BE2C (cell line): ENCODE measurements around the gene ATP8A2.

Source experiments
- DNase-seq: peaks from one replicate; pipeline ENCODE4 v3.0.0-alpha.2; 2020
- H3K27me3 ChIP-seq: fragments of 250-450 bp; sonication (Bioruptor Pico); 2 replicates; pipeline ENCODE4 v1.5.1; 2020; ENCODE audit warnings: mild to moderate bottlenecking
- H3K36me3 ChIP-seq: fragments of 250-450 bp; sonication (Bioruptor Pico); 2 replicates; pipeline ENCODE4 v1.5.1; 2020; ENCODE audit warnings: mild to moderate bottlenecking
- H3K4me1 ChIP-seq: fragments of 250-450 bp; sonication (Bioruptor Pico); 2 replicates; pipeline ENCODE4 v1.5.1; 2020
- H3K4me3 ChIP-seq: 2 replicates; pipeline ENCODE4 v1.5.1; 2011; ENCODE audit warnings: low read depth, low read length
- H3K9me3 ChIP-seq: fragments of 250-450 bp; sonication (Bioruptor Pico); 2 replicates; pipeline ENCODE4 v1.5.1; 2020
- TF ChIP-seq, protein P1 (sequence below): IDR thresholded peaks from 2 replicates; pipeline ENCODE4 v1.5.1; 2012; ENCODE audit warnings: mild to moderate bottlenecking, low read depth, low read length

The ATP8A2 gene

DNA sequence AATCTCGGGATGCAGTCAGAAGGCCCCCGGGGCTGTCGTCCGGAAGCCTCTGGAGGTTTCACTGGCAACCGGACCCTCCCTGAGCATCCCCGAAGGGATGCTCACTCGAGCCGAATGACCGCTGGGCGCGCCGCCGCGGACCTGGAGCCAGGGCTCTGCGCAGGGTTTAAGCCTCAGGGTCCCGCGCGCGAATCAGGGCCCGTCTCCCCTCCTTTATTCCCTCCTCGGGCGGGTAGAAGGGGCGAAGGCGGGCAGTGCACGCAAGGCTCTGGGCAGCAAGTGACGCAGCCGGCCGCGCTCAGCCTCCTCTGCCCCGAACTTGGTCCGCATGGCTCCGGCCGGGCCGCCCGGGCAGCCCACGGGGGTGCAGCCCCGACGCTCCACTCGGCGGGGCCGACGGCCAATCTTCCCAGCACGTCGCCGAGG is 679.5 kb downstream of the ATP8A2 start:
- no peak overlapping the region for H3K4me3 ChIP-seq
- no peaks in the 10 kb centered on the region; the same call in 1 of the 2 replicates for H3K9me3 ChIP-seq
- TF ChIP-seq, protein P1, sequence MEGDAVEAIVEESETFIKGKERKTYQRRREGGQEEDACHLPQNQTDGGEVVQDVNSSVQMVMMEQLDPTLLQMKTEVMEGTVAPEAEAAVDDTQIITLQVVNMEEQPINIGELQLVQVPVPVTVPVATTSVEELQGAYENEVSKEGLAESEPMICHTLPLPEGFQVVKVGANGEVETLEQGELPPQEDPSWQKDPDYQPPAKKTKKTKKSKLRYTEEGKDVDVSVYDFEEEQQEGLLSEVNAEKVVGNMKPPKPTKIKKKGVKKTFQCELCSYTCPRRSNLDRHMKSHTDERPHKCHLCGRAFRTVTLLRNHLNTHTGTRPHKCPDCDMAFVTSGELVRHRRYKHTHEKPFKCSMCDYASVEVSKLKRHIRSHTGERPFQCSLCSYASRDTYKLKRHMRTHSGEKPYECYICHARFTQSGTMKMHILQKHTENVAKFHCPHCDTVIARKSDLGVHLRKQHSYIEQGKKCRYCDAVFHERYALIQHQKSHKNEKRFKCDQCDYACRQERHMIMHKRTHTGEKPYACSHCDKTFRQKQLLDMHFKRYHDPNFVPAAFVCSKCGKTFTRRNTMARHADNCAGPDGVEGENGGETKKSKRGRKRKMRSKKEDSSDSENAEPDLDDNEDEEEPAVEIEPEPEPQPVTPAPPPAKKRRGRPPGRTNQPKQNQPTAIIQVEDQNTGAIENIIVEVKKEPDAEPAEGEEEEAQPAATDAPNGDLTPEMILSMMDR, result no peak
- peaks cover 73% of the 10 kb centered on the region for H3K27me3 ChIP-seq
- DNase-seq, result no peak
- H3K36me3 ChIP-seq, result no peaks in the 10 kb centered on the region
- no peaks in the 10 kb centered on the region for H3K4me1 ChIP-seq

DNA sequence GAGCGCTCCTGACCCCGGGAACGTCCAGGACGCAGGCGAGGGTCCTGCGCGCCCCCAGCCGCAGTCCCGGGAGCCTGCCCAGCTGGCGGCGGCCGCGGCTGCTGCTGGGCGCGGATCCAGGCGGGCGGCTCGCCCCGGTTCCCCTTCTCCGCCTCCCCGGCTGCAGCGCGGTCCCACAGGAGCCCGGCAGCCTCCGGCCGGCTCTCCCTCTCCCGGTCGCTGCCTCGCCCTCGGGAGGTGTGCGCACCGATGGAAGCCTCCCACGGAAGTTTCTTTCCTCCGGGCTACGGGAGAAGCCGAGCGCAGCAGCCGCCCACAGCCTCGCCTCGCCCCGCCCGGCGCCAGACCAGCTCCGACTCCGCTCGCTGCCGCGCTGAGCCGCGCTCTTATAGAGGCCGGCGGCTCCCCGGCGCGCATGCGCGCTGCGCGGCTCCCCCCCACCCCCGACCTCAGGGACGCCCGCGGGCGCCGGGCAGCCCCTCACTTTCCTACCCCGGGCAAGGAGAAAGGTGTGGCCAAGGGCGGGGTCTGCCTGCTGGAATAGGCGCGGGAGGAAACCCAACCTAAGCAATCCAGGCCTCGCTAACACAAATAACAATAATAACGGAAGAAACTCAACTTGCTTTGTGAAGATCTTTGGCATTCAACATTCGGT is 680.0 kb downstream of the ATP8A2 start, which contains the start of gene SHISA2:
Gene SHISA2 (minus strand): TSS at position 360 of the 655 bp plus-strand sequence. CDS start 1,041 bp downstream, outside the sequence.
- H3K4me1 ChIP-seq, result no peaks in the 10 kb centered on the region
- TF ChIP-seq, protein P1, result no peak
- no peak within 1 kb of the TSS for H3K4me3 ChIP-seq
- no peaks in the 10 kb centered on the region for H3K36me3 ChIP-seq
- peaks cover 68% of the 10 kb centered on the region for H3K27me3 ChIP-seq
- peak; percentile 33 for DNase-seq
- no peaks in the 10 kb centered on the region; the same call in 1 of the 2 replicates for H3K9me3 ChIP-seq

DNA sequence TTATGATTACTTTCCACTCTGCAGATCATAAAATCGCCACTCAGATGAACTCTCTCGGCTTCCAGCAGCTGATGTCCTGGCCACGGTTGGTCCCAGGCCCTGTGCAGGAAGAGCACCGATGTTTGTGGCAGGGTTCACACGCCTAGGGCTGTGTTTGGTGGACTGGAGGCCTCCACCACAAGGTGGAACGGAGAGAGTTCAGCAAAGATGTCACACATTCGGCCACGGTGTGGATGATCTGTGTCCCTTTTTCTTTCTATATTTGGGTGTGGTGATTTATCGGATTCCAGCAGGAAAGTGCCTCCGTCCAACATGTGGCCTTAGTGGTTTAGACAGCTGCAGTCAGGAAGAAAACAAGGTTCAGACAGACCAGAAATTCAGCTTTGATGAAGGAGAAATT is 680.6 kb downstream of the ATP8A2 start:
- Histone ChIP-seq H3K4me3 (no peak overlapping the region), H3K4me1 (no peaks in the 10 kb centered on the region), H3K36me3 (no peaks in the 10 kb centered on the region), H3K27me3 (peaks cover 65% of the 10 kb centered on the region), H3K9me3 (no peaks in the 10 kb centered on the region; the same call in 1 of the 2 replicates)
- TF ChIP-seq, protein P1, result no peak
- DNase-seq, result no peak

DNA sequence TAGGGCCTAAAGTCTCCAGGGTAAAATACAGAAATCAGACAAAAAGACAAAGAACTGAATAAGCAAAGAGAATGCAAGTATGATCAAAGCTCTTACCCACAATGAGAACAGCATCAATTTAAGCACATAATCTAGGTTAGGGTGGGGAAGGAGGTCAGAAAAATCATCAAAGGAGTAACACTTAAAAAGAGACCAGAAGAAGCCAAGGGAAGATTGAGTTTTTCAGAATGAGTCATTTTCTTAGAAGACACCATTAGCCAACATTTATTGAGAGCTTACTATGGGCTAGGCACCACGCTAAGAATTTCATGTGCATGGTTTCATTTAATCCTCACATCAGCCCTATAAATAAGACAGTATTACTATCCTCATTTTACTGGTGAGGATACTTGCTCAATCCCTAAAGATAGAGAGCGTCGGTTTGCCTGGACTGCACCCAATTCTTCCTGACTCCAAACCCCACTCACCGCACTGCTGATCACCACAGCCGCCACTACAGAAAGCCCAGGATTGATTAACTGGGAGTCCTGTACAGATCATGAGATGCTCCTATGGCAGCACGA is 681.7 kb downstream of the ATP8A2 start:
- no peaks in the 10 kb centered on the region; the same call in 1 of the 2 replicates for H3K9me3 ChIP-seq
- no peak for DNase-seq
- peaks cover 55% of the 10 kb centered on the region for H3K27me3 ChIP-seq
- H3K36me3 ChIP-seq, result no peaks in the 10 kb centered on the region
- H3K4me3 ChIP-seq, result no peak overlapping the region
- TF ChIP-seq, protein P1, result no peak
- H3K4me1 ChIP-seq, result no peaks in the 10 kb centered on the region

DNA sequence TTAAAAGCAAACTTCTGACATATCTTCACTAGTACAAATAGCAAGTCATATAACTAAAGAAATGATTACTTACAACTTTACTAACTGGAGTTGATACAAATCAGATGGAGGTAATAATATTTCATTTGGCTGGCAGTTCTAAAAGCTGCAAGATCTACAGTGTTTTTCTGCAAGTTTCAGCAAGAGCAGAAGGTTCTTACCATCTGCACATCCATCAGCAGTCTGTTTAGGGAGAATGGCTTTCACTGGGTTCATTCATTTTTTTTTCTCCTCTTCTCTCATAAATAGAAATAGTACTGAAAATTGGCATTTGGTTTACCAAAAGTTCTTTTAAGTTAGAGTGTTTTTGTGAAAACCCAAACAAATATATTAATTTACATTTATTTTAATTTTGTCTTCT is 683.1 kb downstream of the ATP8A2 start:
- TF ChIP-seq, protein P1, result no peak
- no peak for DNase-seq
- no peak overlapping the region for H3K4me3 ChIP-seq
- no peaks in the 10 kb centered on the region; the same call in 1 of the 2 replicates for H3K9me3 ChIP-seq
- peaks cover 43% of the 10 kb centered on the region for H3K27me3 ChIP-seq
- no peaks in the 10 kb centered on the region for H3K36me3 ChIP-seq
- H3K4me1 ChIP-seq, result no peaks in the 10 kb centered on the region

DNA sequence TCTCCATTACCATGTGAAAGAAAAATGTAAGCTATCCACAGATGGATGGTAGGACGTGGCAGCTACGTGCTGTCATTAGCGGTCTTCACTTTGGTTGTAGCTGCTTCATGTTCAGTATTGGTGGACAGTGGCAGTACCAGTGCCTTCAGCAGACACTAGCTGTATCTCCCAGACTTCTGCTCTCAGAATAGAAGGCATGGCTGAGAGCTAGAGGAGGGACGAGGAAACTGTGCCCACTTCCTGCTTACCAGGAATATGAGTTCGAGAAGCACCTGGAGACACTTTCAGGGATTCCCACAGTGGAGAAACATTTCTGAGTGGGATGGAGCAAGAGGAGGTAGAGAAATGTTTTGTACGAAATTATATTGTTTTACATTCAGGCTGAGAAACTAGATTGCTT is 686.9 kb downstream of the ATP8A2 start:
- TF ChIP-seq, protein P1, result no peak
- no peak overlapping the region for H3K4me3 ChIP-seq
- H3K4me1 ChIP-seq, result no peaks in the 10 kb centered on the region
- H3K9me3 ChIP-seq, result no peaks in the 10 kb centered on the region
- peaks cover 27% of the 10 kb centered on the region for H3K27me3 ChIP-seq
- no peak for DNase-seq
- no peaks in the 10 kb centered on the region for H3K36me3 ChIP-seq
